Hypothalamus (tissue), 51 donors: ENCODE data around the gene PPFIA4.
"Not testable (repeated sequence)": the region's sequence is repeated elsewhere in the genome, so short reads cannot be mapped to it uniquely, and the experiment has no call there.

Experiments used
- DNase-seq, 51 donors: peaks; one replicate each; lab custom pipeline; 2025; lab: John Stamatoyannopoulos, UW

PPFIA4 gene

GRCh38 chr1:203011582-203011981 is 14.7 kb upstream of the PPFIA4 start:
- no peak for DNase-seq

- DNase-seq, result no peak
Measured at GRCh38 chr1:203017061-203017460, 9.2 kb upstream of the PPFIA4 start.

DNA sequence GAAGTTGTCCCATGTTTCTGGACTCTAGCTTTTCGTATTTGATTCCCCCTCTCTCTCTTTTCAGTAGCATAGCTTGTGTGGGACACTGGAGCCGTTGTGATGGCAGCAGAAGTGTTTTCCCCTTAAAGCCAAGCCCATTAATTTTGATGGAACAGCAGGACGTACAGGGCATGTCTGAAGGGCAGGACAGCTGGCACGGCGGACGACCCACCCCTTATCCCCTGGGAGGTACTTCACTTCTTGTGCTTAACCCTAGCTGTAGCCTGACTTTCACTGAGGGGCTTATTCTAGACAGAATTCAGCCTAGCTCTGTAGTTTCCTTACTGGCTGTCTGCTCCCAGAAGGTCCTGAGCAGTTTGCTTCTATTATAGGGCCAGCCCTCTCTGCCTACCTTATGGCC is 8.6 kb upstream of the PPFIA4 start:
- no peak for DNase-seq

DNA sequence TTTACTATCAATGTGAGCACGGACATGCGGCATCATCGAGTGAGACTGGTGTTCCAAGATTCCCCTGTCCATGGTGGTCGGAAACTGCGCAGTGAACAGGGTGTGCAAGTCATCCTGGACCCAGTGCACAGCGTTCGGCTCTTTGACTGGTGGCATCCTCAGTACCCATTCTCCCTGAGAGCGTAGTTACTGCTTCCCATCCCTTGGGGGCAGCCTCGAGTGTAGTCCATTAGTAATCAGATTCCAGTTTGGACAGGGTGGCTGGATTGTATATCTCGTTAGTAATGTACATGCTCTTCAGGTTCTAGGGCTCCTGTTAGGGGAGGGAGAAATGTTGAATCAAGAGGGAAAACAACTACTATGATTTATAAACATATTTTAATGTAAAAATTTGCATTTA is 3.4 kb upstream of the PPFIA4 start:
- DNase-seq, result not testable (repeated sequence)

DNA sequence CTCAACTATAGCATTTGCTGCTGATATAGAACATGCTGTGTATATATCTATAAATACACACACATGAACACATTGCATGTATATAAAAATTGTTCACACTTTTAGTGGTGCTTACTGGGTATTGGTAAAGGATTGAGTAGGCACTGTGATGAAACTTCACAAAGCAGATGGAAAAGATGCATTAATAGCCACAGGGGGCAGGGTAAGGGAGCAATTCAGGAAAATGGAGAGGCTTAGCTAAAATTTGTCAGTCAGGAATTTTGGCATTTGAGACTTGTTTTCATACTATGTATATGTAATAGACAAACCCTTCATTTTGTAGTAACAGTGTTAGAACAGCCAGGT is 633 bp upstream of the PPFIA4 start:
- no peak for DNase-seq

DNA sequence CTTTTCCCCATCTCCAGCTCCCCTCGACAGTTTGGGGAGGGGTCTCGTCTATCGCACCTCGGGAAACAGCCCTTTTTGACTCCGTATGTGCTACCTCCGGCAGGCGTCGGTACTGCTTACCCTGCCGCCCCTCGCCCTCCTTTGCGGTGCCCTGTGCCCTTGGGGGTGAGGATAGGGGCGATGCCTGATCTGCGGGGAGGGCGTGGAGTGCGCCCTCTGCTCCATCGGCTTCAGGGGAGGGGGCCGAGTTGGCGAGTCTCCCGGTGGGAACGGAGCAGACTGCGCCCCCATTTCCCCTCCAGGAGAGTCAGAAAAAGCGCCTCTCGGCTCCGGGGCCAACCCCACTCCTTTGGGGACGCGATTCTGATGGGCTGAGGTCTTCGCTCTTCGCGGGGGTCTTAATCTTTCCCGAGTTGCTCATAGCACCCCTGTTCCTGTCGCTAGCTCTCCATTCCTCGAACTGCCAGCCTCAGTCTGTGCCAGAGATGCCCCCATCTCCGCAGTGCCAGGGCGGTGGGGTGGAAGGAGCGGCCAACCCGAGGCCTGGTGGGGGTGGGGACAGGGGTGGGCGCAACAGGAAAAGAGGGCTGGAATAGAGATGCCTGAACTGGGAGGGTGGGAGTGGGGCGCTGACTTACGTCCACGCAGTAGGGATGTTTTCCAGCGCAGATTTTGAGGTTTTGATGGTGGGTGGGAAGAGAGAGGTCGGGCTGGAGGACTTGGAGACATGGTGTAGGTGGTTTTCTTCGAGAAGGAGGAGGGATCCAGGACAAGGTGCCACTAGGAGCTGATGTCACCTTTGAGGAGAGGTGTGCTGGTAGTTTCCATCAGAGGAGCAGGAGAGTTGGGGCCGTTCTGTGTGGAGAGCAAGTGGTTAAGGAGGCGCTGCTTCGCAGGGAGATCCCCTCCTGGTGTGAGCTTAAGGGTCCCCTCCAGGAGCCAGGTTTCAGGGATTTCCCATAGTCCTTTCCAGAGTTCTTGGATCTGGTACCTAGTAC is 674 bp downstream of the PPFIA4 start:
- peak in 1 of 51 donors; percentile 47 for DNase-seq

- peak in 1 of 51 donors; percentile 23 for DNase-seq
Measured at GRCh38 chr1:203028067-203028783, 1.9 kb downstream of the PPFIA4 start.

- DNase-seq, result peak in 1 of 51 donors; percentile 14
Measured at GRCh38 chr1:203028784-203029553, 2.7 kb downstream of the PPFIA4 start.

GRCh38 chr1:203031467-203031866 is 5.2 kb downstream of the PPFIA4 start:
- no peak for DNase-seq

GRCh38 chr1:203033287-203033686 is 7.0 kb downstream of the PPFIA4 start:
- no peak for DNase-seq

- no peak for DNase-seq
Measured at GRCh38 chr1:203033917-203034316, 7.6 kb downstream of the PPFIA4 start.

DNA sequence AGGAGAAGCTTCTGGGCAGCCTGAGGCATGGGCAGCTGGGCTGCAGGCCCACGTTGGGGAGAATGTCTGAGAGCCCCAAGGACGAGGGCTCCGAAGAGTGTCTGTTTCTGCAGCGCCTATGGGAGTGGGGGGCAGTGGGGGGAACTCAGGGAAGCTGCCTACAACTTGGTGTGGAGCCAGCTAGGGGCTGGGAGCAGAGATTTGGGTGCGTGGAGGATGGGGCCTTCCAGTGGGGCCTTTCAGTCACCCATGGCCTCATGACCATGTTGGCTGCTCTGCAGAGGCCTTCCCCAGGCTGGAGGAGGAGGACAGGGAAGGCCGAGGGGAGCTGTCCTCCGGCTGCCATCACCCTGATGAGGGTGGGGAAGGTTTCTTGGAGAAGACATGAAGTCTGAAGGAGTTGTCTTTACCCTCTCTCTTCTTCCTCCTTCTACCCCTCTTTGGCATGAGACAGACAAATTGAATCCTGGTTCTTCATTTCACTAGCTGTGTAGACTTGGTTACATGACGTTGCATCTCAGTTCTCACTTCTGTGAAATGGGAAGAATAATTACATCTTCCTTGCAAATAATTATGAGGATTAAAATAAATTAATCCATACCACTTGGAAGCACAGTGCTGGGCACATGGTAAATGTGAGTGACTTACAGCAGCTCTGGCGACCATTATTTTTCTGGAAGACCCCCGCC is 8.3 kb downstream of the PPFIA4 start:
- DNase-seq, result no peak

- peak in 1 of 51 donors; percentile 45 for DNase-seq
Measured at GRCh38 chr1:203035111-203036000, 9.1 kb downstream of the PPFIA4 start.

- DNase-seq, result no peak
Measured at GRCh38 chr1:203036135-203036534, 9.8 kb downstream of the PPFIA4 start.

DNA sequence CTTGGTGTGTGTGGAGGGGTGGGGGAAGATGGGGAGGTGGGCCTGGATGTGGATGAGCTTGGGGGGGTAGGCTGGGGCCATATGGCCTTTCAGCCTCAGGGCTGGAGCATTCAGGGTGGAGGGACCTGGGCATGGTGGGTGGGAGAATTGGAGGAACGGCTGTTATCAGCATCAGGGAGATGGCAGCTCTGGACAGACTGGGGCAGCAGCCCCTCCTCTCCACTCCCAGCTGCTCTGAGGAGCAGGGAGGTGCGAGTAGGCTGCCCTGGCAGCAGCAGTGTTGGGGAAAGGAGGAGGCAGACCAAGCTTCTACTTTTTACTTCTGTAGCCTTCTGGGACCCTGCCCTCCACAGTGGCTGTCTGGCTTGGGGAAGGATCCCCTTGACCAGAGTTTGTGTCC is 10.2 kb downstream of the PPFIA4 start:
- no peak for DNase-seq

DNA sequence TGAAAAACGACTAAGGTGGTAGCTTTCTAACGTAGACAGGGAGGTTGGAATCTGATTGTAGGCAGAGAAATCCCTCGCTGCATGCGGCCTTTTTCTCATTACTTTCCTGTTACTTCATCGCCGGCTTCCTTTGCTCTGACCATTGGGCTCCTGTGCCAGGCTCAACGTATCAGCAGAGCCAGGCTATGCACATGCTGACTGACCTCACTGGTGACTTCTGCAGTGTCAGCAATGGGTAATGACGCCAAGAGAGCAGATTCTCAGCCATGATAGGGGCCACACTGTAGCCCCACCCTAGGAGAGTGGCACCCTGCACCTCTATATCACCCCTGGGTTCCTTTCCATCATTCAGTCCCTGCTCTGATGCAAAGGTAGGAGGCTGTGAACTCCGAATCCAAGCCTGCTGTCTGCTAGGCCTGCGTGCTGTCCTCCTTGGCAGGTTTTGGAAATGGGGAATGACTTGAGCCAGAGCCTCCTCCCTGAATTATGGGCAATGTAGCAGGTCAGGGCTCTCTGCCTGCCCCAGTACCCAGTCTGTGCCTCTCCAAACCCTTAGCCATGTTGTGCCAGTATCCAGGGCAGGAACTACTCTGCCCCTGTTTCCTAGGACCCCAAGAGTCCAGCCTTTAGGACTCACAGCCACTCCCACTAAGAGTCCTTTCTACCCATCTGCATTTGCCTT is 11.4 kb downstream of the PPFIA4 start:
- no peak for DNase-seq

DNA sequence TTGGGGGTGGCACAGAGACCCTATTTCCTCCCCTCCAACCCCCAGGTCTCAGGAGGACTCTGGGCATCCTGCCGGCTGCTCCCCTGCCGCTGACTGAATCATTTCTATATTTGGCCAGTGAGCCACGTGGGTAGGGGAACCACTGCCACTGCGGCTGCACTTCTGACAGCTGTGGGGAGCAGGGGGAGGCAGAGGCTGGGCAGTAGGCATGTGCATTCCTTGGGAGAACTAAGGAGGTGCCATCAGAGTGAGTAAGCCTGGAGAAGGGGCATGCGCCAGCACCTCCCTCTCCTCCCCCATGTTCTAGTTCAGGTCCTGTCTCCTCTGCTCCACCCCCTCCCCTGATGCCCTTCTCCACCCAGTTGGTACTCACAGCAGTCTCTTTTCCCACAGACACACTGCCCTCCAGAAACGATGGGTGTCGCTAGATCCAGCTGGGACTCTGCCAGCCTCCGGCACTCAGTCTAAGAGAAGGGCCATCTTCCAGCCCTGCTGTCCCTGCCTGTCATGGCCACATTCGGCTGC is 12.0 kb downstream of the PPFIA4 start:
- peak in 29 of 51 donors; percentile 20 to 80 (median 53) for DNase-seq

- DNase-seq, result peak in 42 of 51 donors; percentile 9 to 82 (median 50)
Measured at GRCh38 chr1:203038891-203039608, 12.8 kb downstream of the PPFIA4 start.
